ENCODE measurements around the gene TAF6.

GRCh38 chr7:100102950-100103840 lies 16.0 kb downstream of the TAF6 start:
- TF ChIP-seq CTCF (IDR thresholded peaks at IDR 0.05) (no peak), POLR2A (IDR thresholded peaks at IDR 0.05) (no peak)

Measured in Peyer's patch (tissue), 4 donors.